Stomach (tissue), 9 donors: ENCODE measurements around the gene TBPL1. TPM values are rescaled to one million over a fixed set of nuclear protein-coding genes. Genes with fewer than 3 reads are reported as not detected.

Experiments
- DNase-seq, 2 donors: peaks; one replicate each; pipeline versions ENCODE4 v3.0.0 to v3.0.0-alpha.2; 2013 to 2019
- H3K27ac ChIP-seq, 5 donors: fragments of 200-600 bp in 4 of 5; sonication (generic) in 4 of 5; one replicate each; pipeline ENCODE4 v1.5.1; 2013 to 2019; ENCODE audit warnings: mild to moderate bottlenecking in 1 of 5, moderate library complexity in 1 of 5
- H3K27me3 ChIP-seq, 3 donors: fragments of 200-600 bp; sonication (generic); one replicate each; pipeline ENCODE4 v1.5.1; 2017 to 2019; ENCODE audit warnings: mixed run types in 1 of 3
- H3K36me3 ChIP-seq, 4 donors: fragments of 200-600 bp; sonication (generic); 1 replicate in 3 of 4; 2 replicates in 1 of 4; pipeline ENCODE4 v1.5.1; 2016 to 2019
- H3K4me1 ChIP-seq, 4 donors: fragments of 200-600 bp; sonication (generic); one replicate each; pipeline ENCODE4 v1.5.1; 2016 to 2019
- H3K4me3 ChIP-seq, 4 donors: fragments of 200-600 bp; sonication (generic) in 3 of 4; one replicate each; pipeline ENCODE4 v1.5.1; 2016 to 2019; ENCODE audit warnings: mild to moderate bottlenecking in 1 of 4
- H3K9me3 ChIP-seq, 4 donors: fragments of 200-600 bp; sonication (generic); one replicate each; pipeline ENCODE4 v1.5.1; 2016 to 2019
- EP300 ChIP-seq: sonication (generic); formaldehyde crosslinking; IDR thresholded peaks from one replicate; pipeline ENCODE4 v1.6.1; 2017; ENCODE audit warnings: antibody characterized with exemption
- POLR2A ChIP-seq, 4 donors: fragments of 450-650 bp; IDR thresholded peaks; one replicate each; pipeline ENCODE4 v1.6.1; 2016; ENCODE audit warnings: antibody characterized with exemption in 4 of 4, control low read depth in 2 of 4, mild to moderate bottlenecking in 1 of 4, moderate library complexity in 1 of 4
- POLR2AphosphoS5 ChIP-seq, 3 donors: sonication (generic); formaldehyde crosslinking; IDR thresholded peaks; one replicate each; pipeline ENCODE4 v1.6.1; 2016; ENCODE audit warnings: antibody characterized with exemption in 3 of 3
- WGBS, 5 donors: extraction: QIAGEN DNeasy Blood & Tissue Kit in 3 of 5; methylation state at CpG; one replicate each; pipeline versions ENCODE4 v1.1.5 to v1.1.7; 2013 to 2018; 5-methylcytosine and 5-hydroxymethylcytosine counted together
- intact Hi-C: fragments of 100-400 bp; cut with DNase I; formaldehyde crosslinking; loops from one replicate; pipeline ENCODE4 v1.15.1; 2023; ENCODE audit warnings: low total_unique reads
- polyA plus RNA-seq, 3 donors: library from polyadenylated mRNA; stranded (reverse); fragments of 200-250 nt; gene quantifications; one replicate each; pipeline ENCODE4 v1.2.3, GENCODE V29; 2013
- total RNA-seq, 5 donors: library from RNA; depleted of rRNA; stranded (reverse); fragments of >200 nt; gene quantifications; one replicate each; pipeline versions ENCODE4 v1.1.0 to v1.2.3, GENCODE V29; 2014 to 2016
- TF ChIP-seq, protein P1 (sequence below), 7 experiments: fragments of 450-650 bp in 4 of 7; fragments of 200-600 bp in 3 of 7; sonication (generic) in 3 of 7; IDR thresholded peaks; one replicate each; pipeline ENCODE4 v1.5.1; 2016 to 2019; ENCODE audit warnings: antibody characterized with exemption in 7 of 7, control low read depth in 2 of 7, mild to moderate bottlenecking in 1 of 7
- donor health status: healthy with polysubstance abuse.
- donor health status: Bipolar disorder and iron deficiency.
- donor health status: healthy.

Gene TBPL1
- total and polyA plus RNA-seq, 8 donors: 0.29 to 67.7 (median 17.7) TPM

DNA sequence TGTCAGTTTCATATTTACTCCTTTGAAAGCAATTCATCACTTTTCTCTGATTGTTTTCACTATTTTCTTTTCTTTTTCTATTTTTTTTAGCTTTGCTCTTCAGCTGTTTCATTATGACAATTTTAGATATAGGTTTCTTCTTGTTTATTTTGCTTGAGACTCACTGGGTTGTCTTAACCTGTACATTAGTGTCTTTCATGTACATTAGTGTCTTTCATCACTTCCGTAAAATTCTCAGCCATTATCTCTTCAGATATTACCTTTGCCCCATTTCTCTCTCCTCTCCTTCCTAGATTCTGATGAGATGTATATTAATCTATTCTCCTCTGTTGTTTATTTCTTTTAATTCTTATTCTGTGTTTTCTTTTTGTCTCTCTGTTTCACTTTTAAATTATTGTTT is 14.5 kb upstream of the TBPL1 start:
- TF ChIP-seq, protein P1, sequence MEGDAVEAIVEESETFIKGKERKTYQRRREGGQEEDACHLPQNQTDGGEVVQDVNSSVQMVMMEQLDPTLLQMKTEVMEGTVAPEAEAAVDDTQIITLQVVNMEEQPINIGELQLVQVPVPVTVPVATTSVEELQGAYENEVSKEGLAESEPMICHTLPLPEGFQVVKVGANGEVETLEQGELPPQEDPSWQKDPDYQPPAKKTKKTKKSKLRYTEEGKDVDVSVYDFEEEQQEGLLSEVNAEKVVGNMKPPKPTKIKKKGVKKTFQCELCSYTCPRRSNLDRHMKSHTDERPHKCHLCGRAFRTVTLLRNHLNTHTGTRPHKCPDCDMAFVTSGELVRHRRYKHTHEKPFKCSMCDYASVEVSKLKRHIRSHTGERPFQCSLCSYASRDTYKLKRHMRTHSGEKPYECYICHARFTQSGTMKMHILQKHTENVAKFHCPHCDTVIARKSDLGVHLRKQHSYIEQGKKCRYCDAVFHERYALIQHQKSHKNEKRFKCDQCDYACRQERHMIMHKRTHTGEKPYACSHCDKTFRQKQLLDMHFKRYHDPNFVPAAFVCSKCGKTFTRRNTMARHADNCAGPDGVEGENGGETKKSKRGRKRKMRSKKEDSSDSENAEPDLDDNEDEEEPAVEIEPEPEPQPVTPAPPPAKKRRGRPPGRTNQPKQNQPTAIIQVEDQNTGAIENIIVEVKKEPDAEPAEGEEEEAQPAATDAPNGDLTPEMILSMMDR (IDR thresholded peaks at IDR 0.05): no peak
- no peak for TF ChIP-seq EP300
- no peak for TF ChIP-seq POLR2A (IDR thresholded peaks at IDR 0.05)
- no peak for TF ChIP-seq POLR2AphosphoS5 (IDR thresholded peaks at IDR 0.05)
- WGBS, 5 donors: 78 to 96% (median 90%) methylated on average over 1 of the region's 1 CpG
- no peaks in the 10 kb centered on the region for H3K27me3 ChIP-seq
- intact Hi-C loops: no loop called here
- no peaks in the 10 kb centered on the region for H3K4me1 ChIP-seq
- no peak overlapping the region for H3K4me3 ChIP-seq
- H3K36me3 ChIP-seq: no peaks in the 10 kb centered on the region
- no peak for DNase-seq
- no peak overlapping the region for H3K27ac ChIP-seq
- H3K9me3 ChIP-seq: peaks cover 0 to 6% (median 2%) of the 10 kb centered on the region in 4 donors

DNA sequence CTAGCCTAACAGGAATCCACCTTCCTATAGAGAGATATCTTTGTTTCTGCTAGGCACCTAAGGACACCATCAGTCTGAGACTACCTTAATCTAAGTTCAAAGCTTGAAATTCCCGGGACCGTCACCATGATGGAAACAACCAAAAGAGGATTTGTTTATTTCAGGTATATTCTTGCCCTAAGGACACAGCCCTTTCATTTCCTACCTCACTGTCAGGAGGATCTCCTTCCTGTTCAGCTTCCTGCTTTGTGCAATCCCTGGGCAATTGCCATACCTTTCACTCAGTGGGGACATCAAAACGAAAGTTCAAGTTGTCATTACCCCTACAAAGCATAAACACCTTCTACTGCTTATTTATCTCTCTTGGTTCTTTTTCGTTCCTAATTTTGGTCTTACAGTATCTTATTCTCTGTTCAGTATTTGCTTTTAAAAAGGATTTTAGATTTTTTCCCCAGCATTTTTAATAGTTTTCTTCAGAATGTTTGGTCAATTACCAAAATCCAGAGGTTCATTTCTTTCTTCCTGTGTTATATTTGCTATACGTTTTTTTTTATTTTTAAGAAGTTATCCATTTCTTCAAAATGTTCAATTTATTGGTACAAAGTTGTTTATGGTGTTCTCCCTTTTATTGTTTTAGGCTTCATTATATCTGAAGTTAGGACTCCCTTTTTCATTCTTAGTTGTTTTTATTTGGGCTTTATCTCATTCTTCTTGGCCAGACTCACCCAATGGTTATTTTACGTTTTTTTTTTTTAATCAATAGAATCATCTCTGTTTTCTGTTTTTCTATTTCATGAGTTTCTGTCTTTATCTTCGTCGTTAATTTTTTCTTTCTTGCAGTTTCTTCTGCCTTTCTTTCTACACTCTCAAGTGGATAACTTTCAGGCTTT is 13.0 kb upstream of the TBPL1 start:
- H3K27me3 ChIP-seq: no peaks in the 10 kb centered on the region
- no peaks in the 10 kb centered on the region for H3K9me3 ChIP-seq
- no peaks in the 10 kb centered on the region for H3K36me3 ChIP-seq
- TF ChIP-seq POLR2AphosphoS5 (IDR thresholded peaks at IDR 0.05): no peak
- TF ChIP-seq, protein P1 (IDR thresholded peaks at IDR 0.05): no peak
- no peak for TF ChIP-seq POLR2A (IDR thresholded peaks at IDR 0.05)
- TF ChIP-seq EP300: no peak
- 76 to 79% (median 77%) methylated on average over 8 of the region's 8 CpGs for WGBS, 5 donors
- H3K4me1 ChIP-seq: no peaks in the 10 kb centered on the region
- H3K4me3 ChIP-seq: no peak overlapping the region
- H3K27ac ChIP-seq: no peak overlapping the region
- intact Hi-C loops: no loop called here
- no peak for DNase-seq

DNA sequence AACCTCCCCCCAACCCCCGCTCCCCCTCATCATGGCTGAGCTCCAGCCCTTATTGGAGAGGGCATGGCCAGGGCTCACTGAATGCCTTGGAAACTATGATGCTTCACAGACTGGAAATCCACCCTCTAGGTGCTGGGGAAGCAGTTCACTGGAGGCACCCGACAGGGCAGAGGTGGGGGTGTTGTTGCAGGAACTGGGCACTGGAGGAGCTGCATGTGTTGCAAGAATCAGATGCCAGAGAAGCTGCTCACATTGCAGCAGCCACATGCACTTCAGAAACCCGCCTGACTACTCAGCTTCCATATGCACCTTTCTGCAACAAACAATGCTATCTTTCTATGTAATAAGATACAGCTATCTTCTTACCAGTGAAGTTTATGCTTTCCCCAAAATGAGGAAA is 7.9 kb upstream of the TBPL1 start:
- H3K36me3 ChIP-seq: no peaks in the 10 kb centered on the region
- no peaks in the 10 kb centered on the region for H3K9me3 ChIP-seq
- TF ChIP-seq EP300 (no peak), POLR2AphosphoS5 (IDR thresholded peaks at IDR 0.05) (no peak), POLR2A (IDR thresholded peaks at IDR 0.05) (no peak)
- TF ChIP-seq, protein P1 (IDR thresholded peaks at IDR 0.05): no peak
- H3K27ac ChIP-seq: no peak overlapping the region
- intact Hi-C loops: no loop called here
- WGBS, 5 donors: 58 to 84% (median 72%) methylated on average over 3 of the region's 3 CpGs
- H3K4me3 ChIP-seq: no peak overlapping the region
- no peaks in the 10 kb centered on the region for H3K27me3 ChIP-seq
- DNase-seq: no peak
- peaks cover 4 to 22% (median 7%) of the 10 kb centered on the region in 4 donors for H3K4me1 ChIP-seq

DNA sequence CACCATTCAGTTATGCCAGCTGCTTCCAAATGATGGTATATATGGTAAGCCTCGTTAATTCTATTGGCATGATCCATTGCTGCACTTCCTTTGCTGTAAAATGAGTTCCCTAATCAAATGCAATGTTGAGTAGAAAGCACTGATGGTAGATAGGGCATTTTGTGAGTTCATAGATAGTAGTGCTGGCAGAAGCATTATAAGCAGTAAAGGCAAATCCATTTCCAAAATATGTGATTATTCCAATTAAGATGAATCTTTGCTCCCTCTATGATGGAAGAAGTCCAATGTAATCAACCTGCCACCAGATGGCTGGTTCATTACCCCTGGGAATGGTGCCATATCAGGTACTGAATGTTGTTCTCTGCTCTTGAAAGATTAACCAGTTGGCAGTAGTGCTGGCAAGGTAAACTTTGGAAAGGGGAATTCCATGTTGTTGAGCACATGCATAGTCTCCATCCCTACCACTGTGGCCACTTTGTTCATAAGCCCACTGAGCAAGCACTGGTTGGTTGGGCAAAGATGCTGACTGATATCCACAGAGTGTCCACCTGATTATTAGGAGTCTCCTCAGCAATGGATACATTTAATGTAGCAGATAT is 5.6 kb upstream of the TBPL1 start:
- Histone ChIP-seq H3K4me1 (peaks cover 8 to 32% (median 16%) of the 10 kb centered on the region in 4 donors), H3K4me3 (no peak overlapping the region), H3K27ac (peak overlapping the region in 3 of 5 donors; percentile 32 to 68 (median 61)), H3K9me3 (no peaks in the 10 kb centered on the region), H3K36me3 (no peaks in the 10 kb centered on the region), H3K27me3 (no peaks in the 10 kb centered on the region)
- TF ChIP-seq POLR2AphosphoS5 (IDR thresholded peaks at IDR 0.05) (peak; percentile 14 to 88 (median 60)), EP300 (no peak), POLR2A (IDR thresholded peaks at IDR 0.05) (no peak)
- TF ChIP-seq, protein P1 (IDR thresholded peaks at IDR 0.05): no peak
- 26 to 50% (median 37%) methylated on average over 1 of the region's 1 CpG for WGBS, 5 donors
- DNase-seq: peak in 1 of 2 donors; percentile 69
- intact Hi-C loops: no loop called here
